OCI-M2 (cell line): ENCODE data around the gene ATG16L2.
A peak's percentile ranks its signal among the peaks of the same experiment; 100 is the strongest.
"Not testable (repeated sequence)": the region's sequence is repeated elsewhere in the genome, so short reads cannot be mapped to it uniquely, and the experiment has no call there.

Experiments used
- DNase-seq: peaks from one replicate; lab custom pipeline; 2025; ENCODE audit not compliant: unreplicated experiment; lab: John Stamatoyannopoulos, UW

The ATG16L2 gene

DNA sequence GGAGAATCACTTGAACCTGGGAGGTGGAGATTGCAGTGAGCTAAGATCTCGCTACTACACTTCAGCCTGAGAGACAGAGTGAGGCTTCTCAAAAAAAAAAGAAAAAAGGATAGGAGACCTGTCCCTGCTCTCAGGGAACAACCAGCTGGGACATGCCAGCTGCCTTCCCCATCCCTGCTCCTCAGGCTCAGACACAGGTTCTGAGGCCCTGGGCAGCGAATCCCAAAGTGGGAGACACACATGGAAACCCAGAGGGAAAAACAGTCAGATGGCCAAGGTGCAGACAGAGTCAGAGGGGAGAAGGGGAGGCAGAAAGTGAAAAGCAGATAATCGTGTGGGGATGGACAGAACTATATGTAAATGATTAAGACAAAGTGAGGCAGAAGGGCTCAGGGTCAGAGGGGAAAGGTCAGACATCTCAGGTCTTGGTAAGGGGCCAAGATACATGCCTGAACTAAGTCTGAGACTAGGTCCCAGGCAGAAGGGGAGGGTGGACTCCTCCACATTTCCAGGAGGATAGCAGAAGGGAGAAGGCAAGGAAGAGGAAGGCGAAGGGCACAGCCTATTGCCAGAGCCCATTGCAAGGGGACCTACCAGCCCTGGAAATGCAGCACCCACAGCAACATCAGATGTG is 34.6 kb upstream of the ATG16L2 start:
- DNase-seq, result no peak

DNA sequence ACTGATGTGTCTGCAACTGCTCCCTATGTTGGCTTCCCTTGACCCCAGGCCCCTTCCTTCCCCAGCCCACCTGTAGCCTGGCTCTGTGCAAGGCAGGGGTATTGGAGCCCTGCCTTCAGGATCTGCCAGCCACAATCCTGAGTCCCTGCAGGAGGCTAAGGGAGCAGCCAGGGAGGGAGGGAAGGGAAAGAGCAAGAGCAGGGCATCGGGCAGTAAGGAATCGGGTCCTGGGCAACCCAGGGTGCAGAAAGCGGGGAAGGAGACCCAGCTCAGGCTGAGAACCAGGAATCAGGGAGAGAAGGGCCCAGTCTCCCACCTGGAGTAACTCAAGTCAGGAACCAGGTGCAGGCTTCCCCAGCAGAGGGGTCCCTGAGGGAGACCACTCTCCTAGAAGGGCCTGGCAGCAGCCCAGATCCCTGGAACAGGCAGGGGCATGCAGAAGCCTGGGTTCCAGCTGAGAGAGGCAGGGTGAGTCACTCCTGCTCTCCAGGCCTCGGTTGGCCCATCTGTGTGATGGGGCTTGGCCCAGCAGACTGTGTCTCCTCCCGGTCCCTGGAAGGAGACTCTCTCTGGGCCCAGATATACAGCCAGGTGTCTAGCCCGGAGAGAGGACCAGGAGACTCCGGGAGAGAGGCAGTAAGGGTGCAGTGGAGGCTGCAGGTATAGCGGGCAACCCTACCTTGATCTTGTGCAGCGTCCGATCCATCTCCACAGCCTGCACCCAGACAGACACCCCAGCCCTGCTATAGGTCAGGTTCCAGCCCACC is 33.7 kb upstream of the ATG16L2 start:
- no peak for DNase-seq

GRCh38 chr11:72781063-72781312 is 33.2 kb upstream of the ATG16L2 start:
- no peak for DNase-seq

- DNase-seq, result no peak
These were observed 32.7 kb upstream of the ATG16L2 start for GRCh38 chr11:72781313-72782080.

- DNase-seq, result no peak
These were observed 31.9 kb upstream of the ATG16L2 start for GRCh38 chr11:72782081-72782920.

GRCh38 chr11:72783144-72783905 is 30.9 kb upstream of the ATG16L2 start:
- DNase-seq, result no peak

- no peak for DNase-seq
These were observed 29.5 kb upstream of the ATG16L2 start for GRCh38 chr11:72784662-72785061.

DNA sequence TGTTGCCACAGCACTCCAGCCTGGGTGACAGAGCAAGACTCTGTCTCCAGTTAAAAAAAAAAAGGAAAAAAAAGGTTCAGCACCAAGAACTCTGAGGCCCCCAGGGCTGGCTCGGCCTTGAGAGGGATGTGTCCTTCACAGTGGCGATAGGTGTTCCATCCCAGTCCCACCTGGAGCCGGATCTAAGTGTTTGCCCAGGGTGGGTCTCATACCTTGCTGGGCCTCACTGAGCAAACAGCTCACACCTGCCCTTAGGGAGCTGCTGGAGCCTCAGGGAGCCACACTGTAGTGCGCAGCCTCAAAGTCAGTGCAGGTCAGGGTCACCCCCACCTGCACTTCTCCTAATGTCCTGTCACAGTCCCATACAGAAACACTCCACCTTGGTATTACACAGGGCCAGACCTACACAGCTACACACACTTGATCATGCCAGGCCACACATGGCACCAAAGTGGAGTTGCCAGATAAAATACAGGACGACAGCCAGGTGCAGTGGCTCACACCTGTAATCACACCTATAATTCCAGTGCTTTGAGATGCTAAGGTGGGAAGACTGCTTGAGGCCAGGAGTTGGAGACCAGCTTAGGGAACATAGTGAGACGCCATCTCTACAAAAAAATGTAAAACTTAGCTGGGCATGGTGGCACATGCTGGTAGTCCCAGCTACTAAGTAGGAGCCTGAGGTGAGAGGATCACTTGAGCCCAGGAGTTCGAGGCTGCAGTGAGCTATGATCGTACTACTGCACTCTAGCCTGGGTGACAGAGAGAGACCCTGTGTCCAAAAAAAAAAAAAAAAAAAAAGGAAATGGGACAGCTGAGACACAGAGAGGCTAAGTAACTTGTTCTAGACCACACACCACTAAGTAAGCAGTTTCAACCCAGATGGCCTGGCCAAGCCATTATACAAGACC is 27.7 kb upstream of the ATG16L2 start:
- no peak for DNase-seq

- DNase-seq, result no peak
These were observed 26.8 kb upstream of the ATG16L2 start for GRCh38 chr11:72787216-72788104.

DNA sequence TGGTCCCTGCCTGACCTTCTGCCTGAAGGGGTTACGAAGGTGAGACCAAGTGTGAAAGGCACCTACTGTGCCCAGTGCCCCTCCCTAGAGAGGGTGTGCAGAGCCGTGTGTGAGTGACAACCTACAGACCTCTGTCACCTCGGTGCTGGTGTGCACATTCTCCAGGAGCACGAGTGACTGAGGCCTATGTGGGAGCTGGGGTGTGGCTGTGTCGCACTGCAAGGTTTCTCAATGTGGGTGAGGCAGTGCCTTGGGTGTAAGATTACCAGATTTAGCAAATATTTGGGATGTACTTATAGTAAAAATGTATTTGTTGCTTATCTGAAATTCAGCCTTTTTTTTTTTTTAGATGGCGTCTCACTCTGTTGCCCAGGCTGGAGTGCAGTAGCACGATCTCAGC is 26.0 kb upstream of the ATG16L2 start:
- DNase-seq, result no peak

GRCh38 chr11:72789493-72790131 is 24.6 kb upstream of the ATG16L2 start:
- DNase-seq, result no peak

DNA sequence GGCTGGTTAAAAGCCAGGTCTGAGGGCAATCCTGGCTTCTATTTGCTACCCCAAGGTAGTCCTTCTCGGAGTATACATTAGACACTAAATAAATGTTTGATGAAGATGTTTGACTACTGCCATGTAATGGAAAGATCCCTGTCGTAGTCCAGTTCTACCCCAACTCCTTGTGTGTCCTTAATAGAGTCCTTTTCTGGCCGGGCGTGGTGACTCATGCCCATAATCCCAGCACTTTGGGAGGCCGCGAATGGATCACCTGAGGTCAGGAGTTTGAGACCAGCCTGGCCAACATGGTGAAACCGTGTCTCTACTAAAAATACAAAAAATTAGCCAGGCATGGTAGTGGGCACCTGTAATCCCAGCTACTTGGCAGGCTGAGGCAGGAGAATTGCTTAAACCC is 23.0 kb upstream of the ATG16L2 start:
- not testable (repeated sequence) for DNase-seq

GRCh38 chr11:72792437-72793021 is 21.7 kb upstream of the ATG16L2 start:
- no peak for DNase-seq

GRCh38 chr11:72793076-72793424 is 21.2 kb upstream of the ATG16L2 start:
- no peak for DNase-seq

- DNase-seq, result peak; percentile 90
These were observed 20.5 kb upstream of the ATG16L2 start, which contains the start of gene STARD10 for GRCh38 chr11:72793425-72794367. Gene STARD10 (minus strand): TSS chr11:72794047. CDS start chr11:72781181, 12,866 bp downstream.

DNA sequence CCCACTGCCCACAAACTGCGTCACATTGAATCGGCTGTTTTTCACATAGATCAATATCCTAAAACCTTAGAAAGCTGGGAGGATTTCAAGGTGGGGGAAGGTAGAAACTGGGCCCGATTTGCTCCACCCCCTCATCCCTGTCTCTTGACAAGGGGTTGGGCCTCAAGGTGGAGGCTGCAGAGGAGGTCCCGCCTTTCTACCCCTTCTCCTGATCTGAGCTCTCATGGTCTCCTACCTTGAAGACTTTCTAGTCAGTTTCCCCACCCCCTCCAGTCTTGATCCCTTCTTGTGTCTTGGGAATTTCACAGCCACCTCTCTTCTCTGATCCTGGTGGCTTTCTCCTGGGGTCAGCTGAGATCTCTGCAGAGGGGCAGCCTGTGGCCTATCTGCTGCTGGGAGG is 15.8 kb upstream of the ATG16L2 start:
- DNase-seq, result no peak

DNA sequence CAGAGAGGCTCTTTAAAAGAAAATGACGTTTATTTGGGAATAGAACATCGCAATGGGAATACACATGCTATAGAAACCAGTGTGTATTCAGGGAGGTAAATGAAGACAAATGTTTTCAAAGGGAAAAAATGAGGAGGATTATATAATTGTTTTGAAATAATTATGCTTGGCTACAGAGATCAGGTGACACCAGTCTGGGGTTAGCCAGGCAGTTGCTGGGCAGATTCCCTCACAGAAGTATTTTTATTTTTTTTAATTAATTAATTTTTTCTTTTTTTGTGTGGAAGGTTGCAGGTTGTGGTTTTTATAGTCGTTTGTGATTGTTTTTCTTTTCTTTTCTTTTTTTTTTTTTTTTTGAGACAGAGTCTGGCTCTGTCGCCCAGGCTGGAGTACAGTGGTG is 14.8 kb upstream of the ATG16L2 start:
- no peak for DNase-seq
